ENCODE data around the gene NAA80. TPM values are rescaled to one million over a fixed set of nuclear protein-coding genes. Genes with fewer than 3 reads are reported as not detected.

Gene NAA80, protein sequence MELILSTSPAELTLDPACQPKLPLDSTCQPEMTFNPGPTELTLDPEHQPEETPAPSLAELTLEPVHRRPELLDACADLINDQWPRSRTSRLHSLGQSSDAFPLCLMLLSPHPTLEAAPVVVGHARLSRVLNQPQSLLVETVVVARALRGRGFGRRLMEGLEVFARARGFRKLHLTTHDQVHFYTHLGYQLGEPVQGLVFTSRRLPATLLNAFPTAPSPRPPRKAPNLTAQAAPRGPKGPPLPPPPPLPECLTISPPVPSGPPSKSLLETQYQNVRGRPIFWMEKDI
- 10 to 100 TPM in 1 of 2 experiments, 1 to 10 TPM in 1; 7.9 to 10.5 TPM for total RNA-seq

DNA sequence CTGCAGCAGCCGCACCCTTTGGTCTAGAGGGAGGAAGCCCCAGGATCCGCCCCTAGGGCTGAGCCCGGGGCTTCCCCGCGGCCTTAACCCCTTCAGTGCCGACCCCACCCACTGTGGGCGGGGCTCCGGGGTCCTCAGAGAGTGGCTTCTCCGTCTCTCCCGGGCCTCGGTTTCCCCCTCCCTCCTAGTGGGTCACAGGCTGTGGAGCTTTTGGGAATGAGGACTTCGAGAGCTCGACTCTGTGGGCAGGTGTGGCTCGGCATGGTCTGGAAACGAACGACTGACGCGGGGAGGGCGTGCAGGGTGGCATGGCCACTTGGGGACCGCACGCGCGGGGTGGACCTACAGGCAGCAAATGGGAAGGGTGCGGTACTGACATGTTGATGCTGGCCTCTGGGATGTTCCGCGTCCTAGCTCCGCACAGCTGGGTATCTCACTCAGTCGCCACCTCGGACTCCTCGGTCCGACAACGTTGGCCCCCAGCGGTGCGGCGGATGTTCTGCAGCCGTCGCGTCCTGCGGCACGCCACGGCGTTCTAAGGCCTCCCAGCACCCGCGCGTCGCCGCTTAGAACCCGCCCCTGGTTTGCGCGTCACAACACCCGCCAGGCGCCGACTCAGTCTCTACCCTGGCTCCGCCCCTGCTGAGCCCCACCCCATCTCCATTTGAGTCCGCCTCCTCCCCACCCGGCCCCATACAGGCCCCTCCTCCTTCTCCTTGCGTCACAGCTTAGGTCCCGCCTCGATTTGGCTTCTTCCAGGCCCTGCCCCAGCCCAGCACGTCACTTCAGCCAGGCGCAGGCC is at the start of gene NAA80, which contains the start of gene HYAL3:
NAA80 (minus strand) TSS at position 570 of the 802 bp plus-strand sequence. CDS start 1,942 bp downstream, outside the sequence.
HYAL3 (minus strand) TSS at position 570 of the 802 bp plus-strand sequence. CDS start 3,803 bp downstream, outside the sequence.
- H3K4me1 Mint-ChIP-seq (ENCODE audit: low read depth): peaks cover 25% of the 10 kb centered on the region
- intact Hi-C loops (cut with micrococcal nuclease): loop anchor here (1.0 to 2.0 kb wide), 8 partner anchors 22 to 358 kb away; partner anchors contain the start of genes GNAI2, RBM6 and TMEM115
- no peaks in the 10 kb centered on the region for H3K27me3 Mint-ChIP-seq (ENCODE audit: low read depth)
- H3K4me3 Mint-ChIP-seq: peak within 1 kb of the TSS; percentile 99
- peak within 1 kb of the TSS; percentile 97 for H3K27ac Mint-ChIP-seq
- peak; percentile 100 for DNase-seq
- H3K9me3 Mint-ChIP-seq: no peaks in the 10 kb centered on the region
- CTCF ChIA-PET: interaction anchor here (0.6 to 2.3 kb wide), 10 partner anchors 16 to 199 kb away, joined by 3 to 15 read pairs (median 5); partner anchors contain the start of gene RASSF1
- H3K36me3 Mint-ChIP-seq (ENCODE audit: low read depth): peaks cover 2% of the 10 kb centered on the region

DNA sequence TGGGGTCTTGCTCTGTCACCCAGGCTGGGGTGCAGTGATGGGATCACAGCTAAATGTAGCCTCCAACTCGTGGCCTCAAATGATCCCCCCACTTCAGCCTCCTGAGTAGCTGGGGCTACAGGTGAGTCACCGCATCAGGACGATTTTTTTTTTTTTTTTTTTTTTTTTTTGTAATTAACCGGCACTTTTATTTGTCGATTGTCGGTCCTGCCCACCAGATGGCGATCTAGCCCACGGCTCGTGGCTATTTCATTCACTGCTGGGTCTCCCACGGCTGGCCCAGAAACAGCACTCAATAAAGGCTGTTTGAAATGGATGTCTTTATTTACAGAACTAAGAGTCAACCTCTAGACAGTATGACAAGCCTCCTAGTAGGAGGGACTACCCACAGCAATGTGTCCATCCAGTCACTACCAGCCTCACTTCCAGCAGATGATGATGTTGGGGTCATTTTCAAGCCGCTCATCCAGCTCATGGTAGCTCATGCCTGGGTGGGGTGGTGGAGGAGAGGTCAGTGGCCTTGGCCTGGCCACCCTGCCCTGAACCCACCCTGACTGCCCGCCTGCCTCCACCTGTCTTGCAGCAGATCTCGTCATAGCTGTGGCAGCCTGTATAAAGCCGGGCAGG is 48.1 kb upstream of the NAA80 start:
- intact Hi-C loops (cut with micrococcal nuclease): loop anchor here (1.0 kb wide), 1 partner anchor 195 kb away; no protein-coding TSS in a partner anchor
- Mint-ChIP-seq H3K27ac (peak overlapping the region; percentile 59), H3K27me3 (ENCODE audit: low read depth) (no peaks in the 10 kb centered on the region), H3K4me3 (no peak overlapping the region), H3K4me1 (ENCODE audit: low read depth) (peaks cover 62% of the 10 kb centered on the region), H3K36me3 (ENCODE audit: low read depth) (peaks cover 10% of the 10 kb centered on the region), H3K9me3 (no peaks in the 10 kb centered on the region)
- DNase-seq: peak; percentile 84
- CTCF ChIA-PET: interaction anchor here (0.6 to 4.1 kb wide), 15 partner anchors 9 to 269 kb away, joined by 3 to 29 read pairs (median 4); partner anchors contain the start of genes HYAL3 and NAA80

DNA sequence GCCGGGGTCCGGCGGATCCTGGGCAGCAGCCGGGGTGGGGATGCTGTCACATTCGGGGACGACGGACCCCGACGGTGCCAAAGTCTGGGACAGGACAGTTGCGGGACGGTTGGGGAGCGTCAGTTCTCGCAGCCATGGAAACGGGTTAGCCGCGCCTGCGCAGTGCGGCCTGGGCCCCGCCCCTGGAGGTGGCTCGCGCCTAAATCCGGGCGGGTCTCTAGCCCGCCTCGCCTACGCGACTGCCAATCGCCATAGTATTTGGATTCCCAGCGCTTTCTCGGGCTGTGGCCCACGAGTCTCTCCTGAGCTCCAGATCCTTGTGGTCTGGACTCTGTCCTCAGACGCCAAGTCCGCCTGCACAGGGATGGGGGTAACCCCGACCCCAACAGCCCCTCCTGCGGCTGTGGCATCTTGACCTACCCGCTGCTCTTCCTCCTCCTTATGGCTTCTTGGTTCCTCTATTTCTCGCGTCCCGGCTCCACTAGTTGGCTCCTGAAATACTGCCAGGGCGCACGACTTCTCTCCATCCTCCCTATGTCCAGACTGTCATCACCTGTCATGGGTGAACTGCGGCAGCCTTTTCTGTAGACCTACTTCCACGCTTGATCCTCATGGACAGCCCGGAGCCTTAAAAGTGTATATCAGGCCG is 46.5 kb upstream of the NAA80 start, which contains the start of gene ZMYND10:
ZMYND10 (minus strand) TSS at position 147 of the 649 bp plus-strand sequence. CDS start 153 bp downstream, outside the sequence.
- no peaks in the 10 kb centered on the region for H3K9me3 Mint-ChIP-seq
- peaks cover 57% of the 10 kb centered on the region for H3K4me1 Mint-ChIP-seq (ENCODE audit: low read depth)
- CTCF ChIA-PET: interaction anchor here (0.7 to 1.3 kb wide), 3 partner anchors 11 to 196 kb away, joined by 4 to 6 read pairs (median 4); no protein-coding TSS in a partner anchor
- no peak within 1 kb of the TSS for H3K27ac Mint-ChIP-seq
- DNase-seq: peak; percentile 74
- H3K4me3 Mint-ChIP-seq: peak within 1 kb of the TSS; percentile 45
- peaks cover 9% of the 10 kb centered on the region for H3K36me3 Mint-ChIP-seq (ENCODE audit: low read depth)
- no peaks in the 10 kb centered on the region for H3K27me3 Mint-ChIP-seq (ENCODE audit: low read depth)
- intact Hi-C loops (cut with micrococcal nuclease): no loop called here

DNA sequence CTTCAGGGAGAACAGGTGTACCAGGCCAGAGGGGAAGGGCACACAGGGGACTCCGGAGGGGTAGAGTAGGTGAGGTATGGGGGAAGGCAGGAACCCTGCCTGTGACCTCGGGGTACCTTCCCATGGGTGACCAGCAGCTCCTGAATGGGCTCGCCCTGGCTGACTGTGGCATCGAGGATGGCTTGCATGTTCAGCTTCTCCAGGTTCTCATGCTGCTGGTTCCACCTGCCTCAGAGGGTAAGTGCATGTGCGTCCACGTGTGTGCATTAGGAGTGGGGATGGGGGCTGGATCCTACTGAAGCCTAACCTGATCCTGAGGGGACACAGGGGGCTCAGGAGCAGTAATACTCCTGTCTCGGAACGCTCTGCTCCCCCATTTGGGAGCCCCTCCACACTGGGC is 45.8 kb upstream of the NAA80 start:
- Mint-ChIP-seq H3K4me3 (no peak overlapping the region), H3K27ac (no peak overlapping the region), H3K36me3 (ENCODE audit: low read depth) (peaks cover 9% of the 10 kb centered on the region), H3K27me3 (ENCODE audit: low read depth) (no peaks in the 10 kb centered on the region), H3K4me1 (ENCODE audit: low read depth) (peaks cover 53% of the 10 kb centered on the region), H3K9me3 (no peaks in the 10 kb centered on the region)
- DNase-seq: no peak
- intact Hi-C loops (cut with micrococcal nuclease): no loop called here
- CTCF ChIA-PET: interaction anchor here (0.9 to 1.4 kb wide), 3 partner anchors 8 to 196 kb away, joined by 3 to 4 read pairs (median 4); no protein-coding TSS in a partner anchor

DNA sequence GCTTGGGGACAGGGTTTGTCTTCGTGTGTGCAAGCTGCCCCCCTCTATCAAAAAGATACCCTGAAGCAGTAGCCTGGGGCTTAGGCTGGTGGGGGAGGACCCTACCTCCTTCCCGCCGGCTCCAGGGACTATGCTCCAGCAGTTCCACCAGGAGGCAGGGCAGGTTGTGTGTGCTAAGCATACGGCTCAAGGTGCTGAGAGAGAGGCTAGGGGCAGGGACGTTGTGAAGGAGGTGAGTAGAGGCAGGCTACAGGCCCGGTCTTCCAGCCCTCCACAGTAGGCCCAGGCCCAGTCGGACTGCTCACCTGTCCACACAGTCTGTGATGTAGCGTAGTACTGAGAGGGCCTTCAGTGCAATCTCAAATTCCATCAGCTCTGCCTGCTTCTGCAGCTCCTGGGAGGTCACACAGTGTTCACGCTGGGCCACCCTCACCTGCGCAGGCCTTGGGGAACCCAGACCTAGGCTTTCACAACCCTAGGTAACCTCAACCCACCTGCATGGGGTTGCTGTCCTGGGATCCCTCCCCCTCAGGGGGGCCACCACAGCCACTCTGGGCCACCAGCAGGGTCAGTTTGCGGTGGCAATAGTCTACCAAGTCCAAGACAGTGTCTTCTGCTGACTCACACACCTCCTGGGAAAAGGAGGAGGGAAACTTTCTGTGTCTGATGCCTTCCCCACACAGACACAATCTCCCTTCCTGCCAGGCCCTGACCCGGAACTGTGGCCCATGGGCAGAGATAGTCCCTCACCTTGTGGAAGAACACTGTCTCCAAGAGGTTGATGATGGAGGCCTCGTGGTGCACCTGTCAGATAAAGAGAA is 43.8 kb upstream of the NAA80 start:
- no peak overlapping the region for H3K4me3 Mint-ChIP-seq
- DNase-seq: no peak
- CTCF ChIA-PET: interaction anchor here (0.6 kb wide), 2 partner anchors 21 to 261 kb away, joined by 3 read pairs; no protein-coding TSS in a partner anchor
- H3K4me1 Mint-ChIP-seq (ENCODE audit: low read depth): peaks cover 48% of the 10 kb centered on the region
- no peaks in the 10 kb centered on the region for H3K9me3 Mint-ChIP-seq
- no peaks in the 10 kb centered on the region for H3K27me3 Mint-ChIP-seq (ENCODE audit: low read depth)
- peaks cover 17% of the 10 kb centered on the region for H3K36me3 Mint-ChIP-seq (ENCODE audit: low read depth)
- intact Hi-C loops (cut with micrococcal nuclease): no loop called here
- H3K27ac Mint-ChIP-seq: no peak overlapping the region

DNA sequence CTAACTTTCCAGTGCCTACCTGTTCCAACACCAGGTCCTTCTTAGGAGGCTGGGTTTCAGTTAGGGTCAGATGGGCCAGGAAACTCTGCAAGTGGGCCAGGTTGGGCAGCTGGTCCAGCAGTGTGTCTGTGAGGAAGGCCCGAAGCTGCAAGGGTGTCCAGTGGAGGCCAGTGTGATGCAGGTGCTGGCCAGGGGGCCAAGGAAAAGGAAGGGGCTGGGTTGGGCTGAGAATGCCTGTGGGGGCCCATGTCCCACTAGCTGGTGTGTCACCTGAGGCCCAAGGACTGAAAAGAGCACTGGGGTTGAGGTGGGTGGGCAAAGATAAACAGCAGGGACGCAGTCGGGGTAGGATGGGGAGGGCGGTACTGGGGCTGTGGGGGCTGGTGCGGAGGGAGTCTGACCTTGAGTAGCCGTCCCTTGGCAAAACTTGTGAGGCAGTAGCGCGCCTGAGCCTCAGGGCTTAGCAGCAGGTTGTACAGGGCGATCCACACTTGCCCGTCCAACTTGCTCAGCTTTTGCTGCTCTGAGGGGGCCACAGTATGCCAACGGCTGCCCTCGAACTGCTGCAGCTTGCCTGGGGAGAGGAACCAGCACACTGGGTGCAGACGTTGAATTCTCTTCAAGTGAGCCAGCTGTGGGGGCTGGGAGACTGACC is 42.9 kb upstream of the NAA80 start:
- CTCF ChIA-PET: interaction anchor here (0.6 kb wide), 1 partner anchor 201 kb away, joined by 3 read pairs; no protein-coding TSS in a partner anchor
- Mint-ChIP-seq H3K27me3 (ENCODE audit: low read depth) (no peaks in the 10 kb centered on the region), H3K4me3 (no peak overlapping the region), H3K9me3 (no peaks in the 10 kb centered on the region), H3K36me3 (ENCODE audit: low read depth) (peaks cover 19% of the 10 kb centered on the region), H3K4me1 (ENCODE audit: low read depth) (peaks cover 39% of the 10 kb centered on the region), H3K27ac (no peak overlapping the region)
- intact Hi-C loops (cut with micrococcal nuclease): no loop called here
- no peak for DNase-seq

DNA sequence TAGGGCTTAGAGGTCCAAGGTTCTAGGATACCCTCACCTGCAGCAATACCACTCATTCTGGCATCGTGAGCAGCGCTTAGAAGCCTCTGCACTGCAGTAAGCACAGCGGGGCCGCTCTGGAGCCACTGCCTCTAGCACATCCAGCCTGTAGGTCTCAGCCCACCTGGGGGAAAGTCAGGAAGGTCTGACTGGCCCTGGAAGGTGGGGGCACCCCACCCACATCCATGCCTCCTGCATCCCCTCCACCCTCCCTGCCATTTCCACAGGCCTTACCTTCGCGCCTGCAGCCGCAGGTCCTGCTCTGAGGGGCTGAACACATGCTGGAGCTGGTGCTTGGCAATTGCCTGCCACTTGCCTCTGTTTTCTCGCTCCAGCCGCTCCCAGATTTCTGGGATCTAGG is 42.3 kb upstream of the NAA80 start:
- intact Hi-C loops (cut with micrococcal nuclease): no loop called here
- Mint-ChIP-seq H3K4me1 (ENCODE audit: low read depth) (peaks cover 38% of the 10 kb centered on the region), H3K27ac (peak overlapping the region; percentile 73), H3K36me3 (ENCODE audit: low read depth) (peaks cover 21% of the 10 kb centered on the region), H3K27me3 (ENCODE audit: low read depth) (no peaks in the 10 kb centered on the region), H3K4me3 (peak overlapping the region; percentile 94), H3K9me3 (no peaks in the 10 kb centered on the region)
- DNase-seq: no peak
- CTCF ChIA-PET: interaction anchor here (0.6 to 1.3 kb wide), 2 partner anchors 8 to 201 kb away, joined by 3 to 6 read pairs; partner anchors contain the start of genes CYB561D2 and NPRL2

DNA sequence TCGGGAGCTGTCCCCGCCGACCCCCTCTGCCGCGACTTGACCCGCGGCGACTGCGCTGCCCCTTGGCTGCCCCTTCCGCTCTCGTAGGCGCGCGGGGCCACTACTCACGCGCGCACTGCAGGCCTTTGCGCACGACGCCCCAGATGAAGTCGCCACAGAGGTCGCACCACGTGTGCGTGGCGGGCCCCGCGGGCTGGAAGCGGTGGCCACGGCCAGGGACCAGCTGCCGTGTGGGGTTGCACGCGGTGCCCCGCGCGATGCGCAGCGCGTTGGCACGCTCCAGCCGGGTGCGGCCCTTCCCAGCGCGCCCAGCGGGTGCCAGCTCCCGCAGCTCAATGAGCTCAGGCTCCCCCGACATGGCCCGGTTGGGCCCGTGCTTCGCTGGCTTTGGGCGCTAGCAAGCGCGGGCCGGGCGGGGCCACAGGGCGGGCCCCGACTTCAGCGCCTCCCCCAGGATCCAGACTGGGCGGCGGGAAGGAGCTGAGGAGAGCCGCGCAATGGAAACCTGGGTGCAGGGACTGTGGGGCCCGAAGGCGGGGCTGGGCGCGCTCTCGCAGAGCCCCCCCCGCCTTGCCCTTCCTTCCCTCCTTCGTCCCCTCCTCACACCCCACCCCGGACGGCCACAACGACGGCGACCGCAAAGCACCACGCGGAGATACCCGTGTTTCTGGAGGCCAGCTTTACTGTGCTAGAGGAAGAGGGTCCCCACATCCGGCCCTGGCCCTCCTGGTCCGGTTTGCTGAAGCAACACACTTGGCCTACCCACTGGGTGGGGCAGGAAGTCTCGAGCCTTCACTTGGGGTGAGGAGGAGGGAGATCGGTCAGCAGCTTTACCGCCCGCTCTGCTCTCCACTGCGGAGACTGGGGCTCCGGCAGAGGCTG is 41.5 kb upstream of the NAA80 start, which contains the start of gene RASSF1:
RASSF1 (minus strand) TSS at position 389 of the 882 bp plus-strand sequence; CDS start at position 358, 31 bp downstream.
- CTCF ChIA-PET: interaction anchor here (0.9 to 1.3 kb wide), 3 partner anchors 9 to 69 kb away, joined by 3 to 6 read pairs (median 3); partner anchors contain the start of genes CYB561D2, HYAL3, NAA80 and NPRL2
- intact Hi-C loops (cut with micrococcal nuclease): no loop called here
- Mint-ChIP-seq H3K4me3 (peak within 1 kb of the TSS; percentile 94), H3K36me3 (ENCODE audit: low read depth) (peaks cover 27% of the 10 kb centered on the region), H3K27ac (peak within 1 kb of the TSS; percentile 86), H3K27me3 (ENCODE audit: low read depth) (no peaks in the 10 kb centered on the region), H3K9me3 (no peaks in the 10 kb centered on the region), H3K4me1 (ENCODE audit: low read depth) (peaks cover 40% of the 10 kb centered on the region)
- DNase-seq: peak; percentile 69

DNA sequence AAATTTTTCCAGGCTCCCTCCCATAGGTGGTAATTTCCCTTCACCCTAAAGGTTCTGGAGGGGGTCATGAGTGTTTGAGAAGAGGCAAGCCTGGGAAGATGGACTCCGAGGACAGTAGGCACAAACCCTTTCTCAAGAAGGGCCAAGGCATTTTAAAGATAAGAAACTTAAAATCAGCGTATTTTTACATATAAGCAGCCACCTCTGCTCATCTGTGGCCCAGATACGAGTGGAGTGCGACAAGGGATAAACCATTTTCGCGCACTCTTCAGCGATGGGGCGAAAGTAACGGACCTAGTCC is 40.9 kb upstream of the NAA80 start:
- H3K36me3 Mint-ChIP-seq (ENCODE audit: low read depth): peaks cover 33% of the 10 kb centered on the region
- peak overlapping the region; percentile 94 for H3K4me3 Mint-ChIP-seq
- DNase-seq: no peak
- peak overlapping the region; percentile 86 for H3K27ac Mint-ChIP-seq
- CTCF ChIA-PET: interaction anchor here (0.9 to 1.3 kb wide), 3 partner anchors 10 to 68 kb away, joined by 3 to 6 read pairs (median 3); partner anchors contain the start of genes CYB561D2, HYAL3, NAA80 and NPRL2
- H3K4me1 Mint-ChIP-seq (ENCODE audit: low read depth): peaks cover 42% of the 10 kb centered on the region
- intact Hi-C loops (cut with micrococcal nuclease): no loop called here
- H3K9me3 Mint-ChIP-seq: no peaks in the 10 kb centered on the region
- H3K27me3 Mint-ChIP-seq (ENCODE audit: low read depth): no peaks in the 10 kb centered on the region
